HFF-Myc (cell line): ENCODE data around the gene ITIH3.

Source experiments
- DNase-seq: peaks from one replicate; pipeline ENCODE4 v3.0.0-alpha.2; 2011; ENCODE audit warnings: low read depth; ENCODE audit errors: extremely low read depth
- H3K4me3 ChIP-seq: replicated peaks from 2 replicates; pipeline ENCODE4 v1.5.1; 2011; ENCODE audit warnings: low read depth, mild to moderate bottlenecking, control low read depth, low read length
- TF ChIP-seq, protein P1 (sequence below): IDR thresholded peaks from 2 replicates; pipeline ENCODE4 v1.5.1; 2012; ENCODE audit warnings: mild to moderate bottlenecking, low read depth, low read length, control low read depth; ENCODE audit errors: missing control alignments

The ITIH3 gene

DNA sequence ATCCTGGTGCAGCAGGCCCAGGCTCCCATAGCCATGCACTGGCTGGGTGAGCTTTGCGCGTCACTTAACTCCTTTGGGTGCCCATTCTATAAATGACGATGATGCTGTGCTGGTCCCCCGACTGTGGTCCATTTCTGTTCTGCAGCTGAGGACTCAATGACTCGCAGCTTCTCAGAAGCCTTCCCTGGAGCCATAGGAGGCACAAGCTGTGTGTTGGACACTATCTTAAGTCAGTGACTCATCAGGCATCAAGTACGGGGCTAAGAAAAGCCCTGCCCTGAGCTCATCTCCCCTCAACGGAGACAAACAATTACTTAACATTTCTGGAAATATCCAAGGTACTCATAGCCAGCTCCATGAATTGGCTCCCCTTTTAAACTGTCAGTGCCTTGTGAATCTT lies 54.0 kb downstream of the ITIH3 start:
- no peak overlapping the region for H3K4me3 ChIP-seq
- TF ChIP-seq, protein P1, sequence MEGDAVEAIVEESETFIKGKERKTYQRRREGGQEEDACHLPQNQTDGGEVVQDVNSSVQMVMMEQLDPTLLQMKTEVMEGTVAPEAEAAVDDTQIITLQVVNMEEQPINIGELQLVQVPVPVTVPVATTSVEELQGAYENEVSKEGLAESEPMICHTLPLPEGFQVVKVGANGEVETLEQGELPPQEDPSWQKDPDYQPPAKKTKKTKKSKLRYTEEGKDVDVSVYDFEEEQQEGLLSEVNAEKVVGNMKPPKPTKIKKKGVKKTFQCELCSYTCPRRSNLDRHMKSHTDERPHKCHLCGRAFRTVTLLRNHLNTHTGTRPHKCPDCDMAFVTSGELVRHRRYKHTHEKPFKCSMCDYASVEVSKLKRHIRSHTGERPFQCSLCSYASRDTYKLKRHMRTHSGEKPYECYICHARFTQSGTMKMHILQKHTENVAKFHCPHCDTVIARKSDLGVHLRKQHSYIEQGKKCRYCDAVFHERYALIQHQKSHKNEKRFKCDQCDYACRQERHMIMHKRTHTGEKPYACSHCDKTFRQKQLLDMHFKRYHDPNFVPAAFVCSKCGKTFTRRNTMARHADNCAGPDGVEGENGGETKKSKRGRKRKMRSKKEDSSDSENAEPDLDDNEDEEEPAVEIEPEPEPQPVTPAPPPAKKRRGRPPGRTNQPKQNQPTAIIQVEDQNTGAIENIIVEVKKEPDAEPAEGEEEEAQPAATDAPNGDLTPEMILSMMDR = no peak
- peak; percentile 26 for DNase-seq

DNA sequence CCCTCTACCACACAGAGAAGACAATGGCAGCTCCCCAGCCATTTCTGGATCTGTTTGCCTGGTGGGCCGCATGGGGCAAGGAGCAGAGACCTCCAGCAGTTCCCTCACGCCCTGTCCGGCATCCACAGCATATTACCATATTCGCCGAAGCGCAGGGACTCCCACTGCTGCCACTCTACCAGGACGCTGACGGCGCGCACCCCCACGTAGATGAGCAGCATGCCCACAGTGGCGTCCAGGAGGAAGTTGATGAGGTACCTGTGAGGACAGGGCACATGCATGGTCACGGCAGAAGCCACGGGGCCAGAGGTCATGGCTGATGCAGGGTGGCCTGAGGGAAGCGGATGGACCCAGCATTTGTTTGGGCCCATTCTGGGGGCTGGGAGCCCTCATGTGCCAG lies 55.1 kb downstream of the ITIH3 start:
- TF ChIP-seq, protein P1 = no peak
- no peak overlapping the region for H3K4me3 ChIP-seq
- no peak for DNase-seq

- no peak overlapping the region for H3K4me3 ChIP-seq
- DNase-seq = peak; percentile 35
- TF ChIP-seq, protein P1 = peak; percentile 70
These were observed 56.8 kb downstream of the ITIH3 start for GRCh38 chr3:52851348-52851747.

DNA sequence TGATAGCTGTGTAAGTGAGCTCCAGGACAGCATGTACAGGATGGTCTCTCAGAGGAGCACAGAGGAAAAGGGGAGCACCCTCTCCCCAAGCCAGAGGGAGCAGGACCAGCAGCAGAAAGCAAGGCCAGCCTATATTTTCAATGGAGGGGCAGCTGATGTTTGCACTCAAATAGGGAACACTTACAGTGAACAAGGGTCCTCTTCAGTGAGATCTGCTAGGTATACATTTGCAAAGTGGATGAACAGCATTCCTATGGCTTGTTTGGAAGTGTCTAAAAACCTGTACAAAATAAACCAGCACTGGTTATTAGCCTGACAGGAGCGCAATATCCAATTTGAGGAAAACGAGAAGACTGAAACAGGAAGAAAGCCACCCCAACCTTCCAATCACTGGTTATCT lies 57.8 kb downstream of the ITIH3 start:
- H3K4me3 ChIP-seq = no peak overlapping the region
- TF ChIP-seq, protein P1 = no peak
- DNase-seq = no peak

DNA sequence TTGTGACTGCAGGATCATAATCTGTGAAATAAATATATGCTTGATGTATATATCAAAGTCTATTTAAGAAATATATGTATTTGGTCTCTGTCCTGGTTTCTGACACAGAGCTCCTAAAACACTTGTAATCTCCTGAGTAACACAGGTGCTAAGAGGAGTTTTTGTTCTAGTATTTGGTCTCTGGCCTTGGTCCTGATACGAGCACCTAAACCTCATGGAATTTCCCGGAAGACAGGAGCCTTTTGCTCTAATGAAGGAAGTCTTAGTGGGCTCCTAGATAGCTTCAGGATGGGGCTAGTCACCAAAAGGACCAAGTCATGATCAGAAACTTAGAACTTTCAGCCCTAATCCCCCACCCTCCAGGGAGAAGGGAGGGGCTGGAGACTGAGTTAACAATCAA lies 59.4 kb downstream of the ITIH3 start:
- H3K4me3 ChIP-seq = no peak overlapping the region
- TF ChIP-seq, protein P1 = no peak
- no peak for DNase-seq

GRCh38 chr3:52856666-52857065 lies 62.1 kb downstream of the ITIH3 start:
- no peak overlapping the region for H3K4me3 ChIP-seq
- TF ChIP-seq, protein P1 = no peak
- DNase-seq = no peak

DNA sequence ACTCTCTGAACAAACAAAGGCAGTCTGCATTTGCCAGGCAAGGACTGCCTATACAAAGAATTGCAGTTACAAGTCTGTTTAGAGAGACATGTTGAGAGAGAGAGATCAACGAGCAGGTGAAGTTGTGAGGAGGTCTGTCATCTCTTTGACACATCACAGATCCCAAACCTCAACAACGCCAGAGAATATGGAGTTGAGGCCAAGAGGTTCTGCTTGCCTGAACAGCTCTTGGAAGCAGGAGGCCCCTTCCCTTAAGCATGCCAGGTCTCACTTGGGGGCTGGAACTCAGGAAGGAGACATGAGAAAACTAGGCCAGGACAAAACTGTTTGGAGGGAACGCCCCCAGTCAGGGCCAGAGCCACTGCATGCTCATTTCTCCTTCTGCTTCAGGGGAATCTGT lies 62.5 kb downstream of the ITIH3 start:
- TF ChIP-seq, protein P1 = no peak
- DNase-seq = no peak
- no peak overlapping the region for H3K4me3 ChIP-seq
